ENCODE results near the gene TGFBR2.
"Not testable (repeated sequence)": the region's sequence is repeated elsewhere in the genome, so short reads cannot be mapped to it uniquely, and the experiment has no call there.

TGFBR2 gene

GRCh38 chr3:30619318-30619717 lies 12.9 kb downstream of the TGFBR2 start:
- no peak for DNase-seq (ENCODE audit: low read depth, low spot score)

DNA sequence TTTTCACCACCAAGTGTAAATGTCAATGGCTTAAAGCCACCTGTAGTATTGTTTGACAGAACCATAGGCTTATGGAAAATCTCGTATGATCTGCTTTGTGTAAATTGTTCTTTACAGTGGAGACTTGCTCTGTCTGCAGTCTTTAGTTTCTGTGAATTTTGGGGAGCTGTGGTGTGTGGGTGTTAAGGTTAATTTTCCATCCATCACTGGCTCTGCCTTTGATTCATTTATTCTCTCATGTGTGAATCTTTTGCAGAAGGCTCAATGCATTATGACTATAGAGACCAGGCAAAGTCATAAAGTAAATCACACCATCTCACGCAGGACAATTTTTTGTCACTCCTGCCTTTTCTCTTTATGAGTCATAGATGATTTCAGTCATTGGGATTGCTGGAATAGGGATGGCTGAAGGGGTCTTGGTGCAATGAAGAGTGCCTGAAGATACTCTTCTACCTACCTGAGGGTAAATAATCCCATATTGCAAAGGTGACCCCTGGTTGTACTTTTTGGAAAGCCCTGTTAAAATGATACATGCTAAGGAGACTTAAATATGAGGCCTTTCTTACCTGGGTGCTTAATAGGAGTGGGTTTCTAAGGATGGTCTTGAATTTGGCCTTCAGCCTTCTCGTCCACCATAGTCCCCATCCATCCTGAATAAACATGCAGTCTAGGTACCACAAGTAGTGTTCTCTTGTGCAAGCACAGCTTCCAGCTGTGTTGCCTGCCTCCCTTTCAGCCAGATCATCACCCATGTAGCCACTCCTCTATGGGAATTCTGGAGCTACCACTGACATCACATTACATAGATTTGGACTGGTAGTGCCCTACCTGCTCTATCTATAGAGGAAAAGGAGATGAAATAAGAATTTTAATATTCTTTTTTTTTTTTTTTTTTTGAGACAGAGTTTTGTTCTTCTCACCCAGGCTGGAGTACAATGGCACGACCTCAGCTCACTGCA lies 14.3 kb downstream of the TGFBR2 start:
- no peak for DNase-seq (ENCODE audit: low read depth, low spot score)

- DNase-seq (ENCODE audit: low read depth, low spot score): no peak
Observed at GRCh38 chr3:30621576-30621975, 15.2 kb downstream of the TGFBR2 start.

DNA sequence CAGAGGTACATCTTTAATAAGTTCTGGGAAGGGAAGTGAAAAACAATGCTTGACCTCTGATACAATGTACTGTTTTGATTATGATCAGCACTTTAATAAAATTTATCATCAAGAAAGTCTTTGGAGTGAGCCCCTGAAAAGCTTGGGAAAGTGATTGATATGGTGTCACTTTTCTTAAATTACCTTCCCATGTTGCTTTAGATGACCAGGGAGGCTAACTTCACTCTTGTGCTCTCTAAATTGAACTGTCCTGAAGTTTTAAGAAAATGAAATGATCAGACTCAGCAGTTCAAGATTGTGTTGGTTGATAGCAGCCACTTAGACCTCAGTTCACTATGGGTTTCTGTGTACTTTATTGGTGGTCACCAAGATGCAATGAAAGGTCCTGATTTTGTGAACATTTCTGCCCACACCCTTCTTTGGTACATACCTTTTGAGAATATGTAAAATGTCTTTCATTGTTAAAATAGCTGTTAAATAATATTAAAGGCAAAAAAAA lies 15.7 kb downstream of the TGFBR2 start:
- no peak for DNase-seq (ENCODE audit: low read depth, low spot score)

DNA sequence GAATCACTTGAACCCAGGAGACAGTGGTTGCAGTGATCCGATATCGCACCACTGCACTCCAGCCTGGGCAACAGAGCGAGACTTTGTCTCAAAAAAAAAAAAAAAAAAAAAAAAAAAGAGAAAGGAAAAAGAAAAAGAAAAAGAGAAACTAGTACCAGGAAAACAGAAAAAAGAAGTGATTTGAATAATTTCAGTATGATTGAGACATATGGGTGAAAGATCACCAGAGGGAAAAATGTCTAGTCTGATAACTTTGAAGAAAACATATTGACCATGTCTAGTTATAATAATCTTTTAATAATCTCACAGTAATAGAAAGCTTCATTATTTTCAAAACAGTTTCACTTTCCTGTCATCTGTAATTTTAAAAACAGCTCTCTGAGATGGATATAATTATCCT lies 16.4 kb downstream of the TGFBR2 start:
- DNase-seq (ENCODE audit: low read depth, low spot score): no peak

GRCh38 chr3:30623351-30623750 lies 16.9 kb downstream of the TGFBR2 start:
- DNase-seq (ENCODE audit: low read depth, low spot score): no peak

DNA sequence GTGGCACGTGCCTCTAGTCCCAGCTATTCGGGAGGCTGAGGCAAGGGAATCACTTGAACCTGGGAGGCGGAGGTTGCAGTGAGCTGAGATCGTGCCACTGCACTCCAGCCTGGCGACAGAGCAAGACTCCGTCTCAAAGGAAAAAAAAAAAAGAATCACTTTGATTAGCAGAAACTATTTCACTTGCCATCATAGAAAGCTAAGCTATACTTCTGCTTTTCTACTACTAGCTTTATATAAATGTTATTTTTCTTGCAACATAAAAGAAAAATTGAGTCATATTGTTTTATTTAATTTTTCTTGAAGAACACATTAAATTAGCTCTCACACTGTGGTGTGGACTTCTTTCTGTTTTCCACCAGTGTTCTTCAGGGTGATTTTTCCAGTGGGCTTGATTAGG lies 18.1 kb downstream of the TGFBR2 start:
- DNase-seq (ENCODE audit: low read depth, low spot score): not testable (repeated sequence)

DNA sequence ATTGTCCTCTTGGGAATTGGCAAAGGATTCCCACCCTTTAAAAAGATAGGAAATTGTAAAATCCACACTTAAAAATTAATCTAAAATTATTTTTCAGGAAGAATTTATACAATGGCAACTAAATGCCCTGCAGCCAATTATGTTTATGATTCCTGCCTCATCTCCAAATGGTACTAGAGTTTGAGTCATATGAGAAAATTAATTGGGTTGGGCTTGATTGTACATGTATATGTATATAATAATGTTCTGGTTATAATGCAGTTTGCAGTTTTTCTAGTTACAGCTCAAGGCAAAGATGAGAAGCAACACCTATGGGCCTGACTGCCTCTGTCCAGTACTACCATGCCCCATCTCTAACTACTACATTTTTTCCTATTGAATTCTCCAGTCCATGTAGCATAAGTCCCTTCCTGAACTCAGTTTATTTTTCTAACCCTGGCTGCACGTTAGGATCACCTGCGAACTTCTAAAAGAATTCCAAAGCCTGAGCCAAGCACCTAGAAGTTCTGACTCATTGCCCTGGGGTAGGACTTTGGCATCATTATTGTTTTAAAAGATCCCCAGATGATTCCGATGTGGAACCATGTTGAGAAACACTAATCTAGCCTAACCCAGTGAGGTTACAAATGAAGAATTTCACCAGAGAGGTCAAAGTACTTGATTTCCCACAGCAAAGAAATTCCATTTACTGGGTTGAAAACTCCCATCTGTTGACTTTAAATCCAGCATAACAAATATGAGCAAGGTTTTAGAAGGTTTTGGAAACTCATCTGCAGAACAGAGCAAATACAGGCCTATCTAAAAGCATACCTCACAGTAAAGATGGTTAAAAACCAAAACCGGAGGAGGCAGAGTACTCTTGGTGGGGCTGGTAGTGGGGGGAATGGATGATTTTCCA lies 19.4 kb downstream of the TGFBR2 start:
- no peak for DNase-seq (ENCODE audit: low read depth, low spot score)

DNA sequence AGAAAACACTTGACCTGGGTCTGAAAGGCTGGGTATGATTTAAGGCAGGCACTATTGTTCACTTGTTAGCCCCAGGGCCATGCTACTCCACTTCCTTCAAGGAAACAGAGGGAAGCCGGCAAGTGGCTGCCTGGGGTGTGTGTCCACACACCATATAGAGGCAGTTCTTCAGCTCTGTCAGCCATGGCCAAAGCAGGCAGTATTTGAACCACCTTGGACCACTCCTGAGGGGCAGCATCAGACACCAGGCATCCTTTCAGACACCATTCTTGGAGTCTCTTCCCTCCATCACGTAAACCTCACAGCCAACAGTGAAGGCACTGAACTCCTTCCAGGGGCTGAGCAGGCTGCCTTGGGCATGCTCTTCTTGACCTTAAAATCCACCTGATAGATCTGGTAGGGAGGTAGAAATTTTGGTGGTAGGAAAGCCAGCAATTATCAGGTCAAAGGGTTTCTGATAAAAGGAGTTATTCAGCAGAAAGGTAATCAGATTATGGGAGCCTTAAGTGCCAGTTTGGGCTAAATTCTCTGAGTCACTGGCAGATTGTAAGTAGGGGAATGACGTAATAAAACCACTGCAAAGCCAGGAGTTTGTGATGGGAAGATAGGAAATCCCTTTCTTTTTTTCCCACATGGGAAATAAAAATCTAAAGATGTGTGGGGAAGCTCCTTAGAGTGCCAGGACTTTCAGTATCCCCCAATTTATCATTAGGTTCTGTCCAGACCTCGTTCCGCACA lies 20.2 kb downstream of the TGFBR2 start:
- DNase-seq (ENCODE audit: low read depth, low spot score): no peak

GRCh38 chr3:30628205-30628900 lies 22.0 kb downstream of the TGFBR2 start:
- DNase-seq (ENCODE audit: low read depth, low spot score): no peak

GRCh38 chr3:30628901-30629590 lies 22.6 kb downstream of the TGFBR2 start:
- DNase-seq (ENCODE audit: low read depth, low spot score): no peak

- no peak for DNase-seq (ENCODE audit: low read depth, low spot score)
Observed at GRCh38 chr3:30629746-30630145, 23.3 kb downstream of the TGFBR2 start.

DNA sequence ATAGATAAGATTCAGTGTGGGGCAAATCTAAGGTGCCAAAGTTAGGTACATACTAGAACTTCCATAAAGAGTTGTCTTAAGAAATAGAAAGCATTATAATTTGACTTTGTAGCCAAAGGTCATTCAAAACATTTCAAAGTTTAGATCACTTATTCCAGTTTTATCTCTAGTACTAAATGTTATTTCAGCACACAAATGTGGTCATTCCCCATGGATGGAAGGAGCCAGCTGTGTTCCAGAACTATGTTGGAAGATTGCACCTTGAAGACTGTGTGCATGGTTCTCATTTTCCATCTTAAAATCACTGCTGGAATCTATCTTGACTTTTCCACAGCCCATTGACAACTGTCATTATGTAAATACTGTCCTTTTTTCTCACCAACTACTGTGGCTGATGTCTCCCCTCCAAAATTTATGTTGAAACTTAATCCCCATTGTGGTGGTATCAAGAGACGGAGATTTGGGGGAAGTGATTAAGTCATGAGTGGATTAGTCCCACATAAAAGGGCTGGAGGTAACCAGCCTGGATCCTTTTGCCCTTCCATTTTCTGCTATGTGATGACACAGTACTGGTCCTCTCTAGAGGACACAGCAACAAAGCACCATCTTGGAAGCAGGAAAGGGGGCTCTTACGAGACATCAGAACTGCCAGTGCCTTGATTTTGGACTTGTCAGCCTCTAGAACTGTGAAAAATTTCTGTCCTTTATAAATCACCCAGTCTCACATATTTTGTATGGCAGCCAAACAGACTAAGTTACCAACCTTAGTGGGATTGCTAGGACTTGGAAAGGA lies 24.0 kb downstream of the TGFBR2 start:
- DNase-seq (ENCODE audit: low read depth, low spot score): no peak

DNA sequence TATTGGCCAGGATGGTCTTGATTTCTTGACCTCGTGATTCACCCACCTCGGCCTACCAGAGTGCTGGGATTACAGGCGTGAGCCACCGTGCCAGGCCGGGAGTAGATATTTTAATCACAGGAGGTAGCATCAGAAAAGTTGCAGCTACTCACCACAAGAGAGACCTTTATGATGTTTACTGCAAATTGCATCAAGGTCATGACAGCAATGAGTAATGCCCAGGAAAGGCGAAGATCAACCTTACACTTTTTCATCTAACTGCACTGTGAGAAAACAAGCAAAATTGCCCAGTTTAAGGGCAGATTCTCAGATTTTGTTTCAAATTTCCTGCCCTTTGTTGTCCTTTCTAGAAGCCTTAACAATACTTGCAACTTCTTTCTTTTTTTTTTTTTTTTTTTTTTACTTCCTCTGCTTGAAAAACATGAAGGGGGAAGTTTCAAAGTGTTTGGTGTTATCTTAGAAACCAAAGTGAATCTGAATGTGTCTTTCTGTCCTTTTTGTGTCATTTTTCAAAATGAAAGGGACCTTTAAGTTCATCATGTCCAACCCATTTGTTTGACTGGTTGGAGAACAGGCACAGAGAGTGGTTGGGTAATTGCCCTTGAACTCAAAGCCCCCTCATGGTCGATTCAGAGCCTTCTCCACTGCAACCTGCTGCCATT lies 25.0 kb downstream of the TGFBR2 start:
- no peak for DNase-seq (ENCODE audit: low read depth, low spot score)

GRCh38 chr3:30632065-30632464 lies 25.7 kb downstream of the TGFBR2 start:
- DNase-seq (ENCODE audit: low read depth, low spot score): no peak

GRCh38 chr3:30632521-30632920 lies 26.1 kb downstream of the TGFBR2 start:
- DNase-seq (ENCODE audit: low read depth, low spot score): no peak

DNA sequence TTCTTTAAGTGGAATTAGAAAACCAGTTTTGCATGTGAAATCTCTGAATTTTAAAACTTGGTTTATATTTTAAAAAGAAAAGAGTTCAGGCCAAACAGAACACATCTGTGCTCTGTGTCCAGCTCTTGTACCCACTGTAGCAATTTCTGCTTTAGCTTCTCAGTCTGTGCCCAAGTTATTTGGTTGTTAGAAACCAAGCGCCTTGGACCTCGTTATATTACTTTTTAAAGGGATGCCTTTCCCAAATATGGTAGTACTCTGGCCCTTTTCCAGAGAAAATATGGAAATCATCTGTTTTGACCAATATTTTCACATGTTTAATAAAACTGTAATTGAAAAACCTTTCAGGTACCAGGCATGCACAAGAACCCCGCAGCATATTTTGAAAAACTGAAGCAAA lies 27.3 kb downstream of the TGFBR2 start:
- no peak for DNase-seq (ENCODE audit: low read depth, low spot score)

DNA sequence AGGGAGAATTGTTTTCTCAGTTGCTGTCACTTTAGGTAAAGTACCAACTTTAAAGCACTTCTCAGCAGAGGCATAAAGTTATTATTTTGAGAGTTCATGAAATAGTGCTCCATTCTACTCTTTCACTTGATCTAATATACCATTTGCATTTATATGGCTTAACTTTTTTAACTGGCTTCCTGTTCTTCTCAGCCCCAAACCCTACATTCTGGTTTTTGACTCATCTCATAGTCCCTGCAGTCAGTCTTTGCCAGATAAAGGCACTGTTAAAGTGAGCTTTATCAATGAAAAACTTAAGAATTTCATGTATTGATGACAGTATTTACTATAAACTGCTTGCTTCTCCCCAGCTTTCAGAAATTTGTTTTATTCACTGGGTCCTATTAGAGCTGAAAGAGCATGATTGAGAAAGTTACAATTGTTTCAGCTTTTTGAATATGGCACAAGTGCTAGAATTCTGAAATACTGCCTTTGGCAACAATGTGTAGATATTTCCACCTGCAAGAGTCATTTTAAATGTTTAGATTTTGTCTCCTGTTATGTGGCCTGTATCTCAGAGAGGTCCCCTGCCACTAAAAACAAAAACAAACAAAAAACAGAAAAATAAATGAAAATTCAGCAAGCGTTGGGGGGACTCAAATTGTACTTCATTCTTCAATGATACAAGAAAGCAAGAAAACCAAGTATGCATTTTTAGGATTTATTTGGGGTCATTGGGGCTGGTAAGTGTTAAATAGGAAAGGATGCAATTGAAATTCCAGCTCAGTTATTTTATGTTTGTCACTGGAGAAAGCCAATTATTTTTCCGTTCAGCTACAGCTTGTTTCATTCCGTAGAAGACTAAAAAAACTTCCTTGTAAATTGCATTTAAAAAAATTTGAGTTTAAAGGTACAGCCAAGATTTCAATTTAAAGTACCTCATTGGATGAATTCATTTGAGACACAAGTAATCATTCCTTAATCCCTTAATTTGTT lies 28.6 kb downstream of the TGFBR2 start:
- DNase-seq (ENCODE audit: low read depth, low spot score): no peak
